ENCODE data around the gene BICDL2. TPM values are rescaled to one million over a fixed set of nuclear protein-coding genes. Genes with fewer than 3 reads are reported as not detected.
"Not testable (repeated sequence)": the region's sequence is repeated elsewhere in the genome, so short reads cannot be mapped to it uniquely, and the experiment has no call there.

Gene BICDL2, protein sequence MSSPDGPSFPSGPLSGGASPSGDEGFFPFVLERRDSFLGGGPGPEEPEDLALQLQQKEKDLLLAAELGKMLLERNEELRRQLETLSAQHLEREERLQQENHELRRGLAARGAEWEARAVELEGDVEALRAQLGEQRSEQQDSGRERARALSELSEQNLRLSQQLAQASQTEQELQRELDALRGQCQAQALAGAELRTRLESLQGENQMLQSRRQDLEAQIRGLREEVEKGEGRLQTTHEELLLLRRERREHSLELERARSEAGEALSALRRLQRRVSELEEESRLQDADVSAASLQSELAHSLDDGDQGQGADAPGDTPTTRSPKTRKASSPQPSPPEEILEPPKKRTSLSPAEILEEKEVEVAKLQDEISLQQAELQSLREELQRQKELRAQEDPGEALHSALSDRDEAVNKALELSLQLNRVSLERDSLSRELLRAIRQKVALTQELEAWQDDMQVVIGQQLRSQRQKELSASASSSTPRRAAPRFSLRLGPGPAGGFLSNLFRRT
- polyA plus RNA-seq (ENCODE audit: insufficient read length in 4 of 4), result 1 to 10 TPM in 3 of 4 donors, under 1 TPM in 1; 0.07 to 7.7 (median 2.6) TPM

DNA sequence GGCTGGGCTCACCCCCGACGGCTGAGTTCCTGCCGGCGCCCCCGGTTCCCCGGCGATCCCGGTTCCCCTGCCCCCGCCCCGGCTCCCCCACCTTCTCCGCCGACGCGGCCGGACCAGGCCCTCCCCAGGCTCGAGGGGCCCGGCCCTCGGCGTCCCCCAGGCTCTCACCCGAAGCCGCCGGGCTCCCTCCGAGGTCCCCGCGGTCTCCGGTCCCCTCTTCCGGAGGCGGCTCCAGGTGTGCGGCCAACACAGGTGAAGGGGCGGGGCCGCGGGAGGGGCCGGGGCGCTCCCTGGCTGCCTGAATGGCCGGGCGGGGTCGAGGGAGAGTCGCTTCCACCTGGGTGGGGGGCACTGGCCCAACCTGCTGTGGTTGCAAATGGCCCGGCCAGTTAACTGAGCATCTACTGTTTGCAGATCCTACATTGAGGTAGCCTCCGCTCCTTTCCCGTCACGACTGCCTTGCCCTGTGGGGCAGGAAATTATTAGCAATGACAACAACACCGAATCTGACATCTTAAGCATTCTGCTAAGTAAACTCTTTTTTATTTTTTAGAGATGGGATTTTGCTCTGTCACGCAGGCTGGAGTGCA lies at the start of gene BICDL2:
TSS of gene BICDL2 (minus strand) at position 219 of the 590 bp plus-strand sequence. CDS start 1,448 bp downstream, outside the sequence.
- no peak for DNase-seq (ENCODE audit: low read depth in 4 of 4, low spot score in 3 of 4)

DNA sequence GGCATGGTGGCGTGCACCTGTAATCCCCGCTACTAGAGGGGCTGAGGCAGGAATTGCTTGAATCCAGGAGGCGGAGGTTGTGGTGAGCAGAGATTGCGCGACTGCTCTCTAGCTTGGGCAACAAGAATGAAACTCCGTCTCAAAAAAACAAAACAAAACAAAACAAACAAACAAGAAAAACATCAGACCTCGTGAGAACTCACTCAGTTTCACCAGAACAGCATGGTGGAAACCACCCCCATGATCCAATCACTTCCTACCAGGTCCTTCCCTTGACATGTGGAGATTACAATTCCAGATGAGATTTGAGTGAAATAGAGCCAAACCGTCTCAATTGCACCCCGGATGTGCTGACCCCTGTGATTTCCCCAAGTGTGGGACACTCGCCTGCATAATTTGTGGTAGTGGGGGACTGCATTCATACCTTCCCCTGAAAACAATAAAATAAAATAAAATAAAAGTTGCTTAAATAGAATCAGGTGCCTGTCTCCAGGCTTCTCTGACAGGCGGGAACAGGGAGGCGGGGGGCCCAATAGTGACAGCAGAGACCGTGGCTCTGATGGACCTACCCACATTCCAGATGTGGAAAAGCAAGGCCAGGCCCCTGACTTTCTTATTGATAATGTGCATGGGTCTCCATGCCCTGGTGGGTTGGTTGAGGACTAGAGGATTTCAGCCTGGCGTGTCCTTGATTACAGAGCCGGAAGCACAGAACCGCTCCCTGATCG lies 49.3 kb upstream of the BICDL2 start:
- DNase-seq (ENCODE audit: low read depth in 4 of 4, low spot score in 3 of 4), result no peak

DNA sequence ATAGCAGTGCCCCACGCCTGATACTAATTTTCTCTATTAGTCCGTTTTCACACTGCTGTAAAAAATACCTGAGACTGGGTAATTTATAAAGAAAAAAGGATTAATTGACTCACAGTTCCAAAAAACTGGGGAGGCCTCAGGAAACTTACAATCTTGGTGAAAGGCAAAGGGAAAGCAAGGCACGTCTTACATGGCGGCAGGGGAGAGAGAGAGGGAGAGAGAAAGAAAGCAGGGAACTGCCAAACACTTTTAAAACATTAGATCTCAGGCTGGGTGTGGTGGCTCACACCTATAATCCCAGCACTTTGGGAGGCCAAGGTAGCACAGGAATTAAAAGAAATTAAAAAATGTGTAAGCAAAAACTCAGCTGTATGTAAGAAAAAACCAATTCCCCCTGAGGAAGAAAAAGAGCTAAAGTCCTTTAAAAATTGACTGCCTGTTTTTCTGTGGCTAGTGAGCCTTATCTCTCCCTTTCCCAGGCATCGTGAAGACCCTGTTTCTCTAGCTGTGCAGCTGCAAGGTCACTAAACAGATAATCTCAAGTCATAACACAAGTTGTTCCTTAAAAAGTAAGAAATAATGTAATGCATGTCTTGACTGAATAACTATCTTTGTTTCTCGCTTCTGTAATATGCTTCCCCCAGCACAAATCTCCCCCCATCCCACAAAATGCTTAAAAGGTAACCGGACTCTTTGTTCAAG lies 48.4 kb upstream of the BICDL2 start:
- DNase-seq (ENCODE audit: low read depth in 4 of 4, low spot score in 3 of 4), result no peak

DNA sequence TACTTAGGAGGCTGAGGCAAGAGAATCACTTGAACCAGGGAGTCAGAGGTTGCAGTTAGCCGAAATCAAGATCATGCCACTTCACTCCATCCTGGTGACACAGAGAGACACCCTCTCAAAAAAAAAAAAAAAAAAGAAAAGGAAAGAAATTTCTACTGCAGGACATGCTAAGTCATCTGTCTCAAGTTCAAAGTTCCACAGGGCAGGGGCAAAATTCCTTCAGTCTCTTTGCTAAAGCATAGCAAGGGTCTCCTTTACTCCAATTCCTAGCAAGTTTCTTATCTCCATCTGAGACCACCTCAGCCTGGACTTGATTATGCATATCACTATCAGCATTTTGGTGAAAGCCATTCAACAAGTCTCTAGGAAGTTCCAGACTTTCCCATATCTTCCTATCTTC lies 47.7 kb upstream of the BICDL2 start:
- no peak for DNase-seq (ENCODE audit: low read depth in 4 of 4, low spot score in 3 of 4)

DNA sequence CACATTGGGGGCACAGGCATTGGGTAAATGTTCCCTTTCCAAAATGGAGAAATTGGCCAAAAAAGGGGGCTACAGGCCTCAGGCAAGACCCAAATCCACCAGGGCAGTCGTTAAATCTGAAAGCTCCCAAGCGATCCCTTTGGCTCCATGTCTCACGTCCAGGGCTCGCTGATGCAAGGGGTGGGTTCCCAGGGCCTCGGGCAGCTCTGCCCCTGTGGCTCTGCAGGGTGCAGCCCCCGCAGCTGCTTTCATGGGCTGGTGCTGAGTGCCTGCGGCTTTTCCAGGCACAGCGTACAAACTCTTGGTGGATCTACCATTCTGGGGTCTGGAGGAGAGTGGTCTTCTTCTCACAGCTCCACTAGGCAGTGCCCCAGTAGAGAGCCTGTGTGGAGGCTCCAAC lies 46.7 kb upstream of the BICDL2 start:
- not testable (repeated sequence) for DNase-seq (ENCODE audit: low read depth in 4 of 4, low spot score in 3 of 4)

DNA sequence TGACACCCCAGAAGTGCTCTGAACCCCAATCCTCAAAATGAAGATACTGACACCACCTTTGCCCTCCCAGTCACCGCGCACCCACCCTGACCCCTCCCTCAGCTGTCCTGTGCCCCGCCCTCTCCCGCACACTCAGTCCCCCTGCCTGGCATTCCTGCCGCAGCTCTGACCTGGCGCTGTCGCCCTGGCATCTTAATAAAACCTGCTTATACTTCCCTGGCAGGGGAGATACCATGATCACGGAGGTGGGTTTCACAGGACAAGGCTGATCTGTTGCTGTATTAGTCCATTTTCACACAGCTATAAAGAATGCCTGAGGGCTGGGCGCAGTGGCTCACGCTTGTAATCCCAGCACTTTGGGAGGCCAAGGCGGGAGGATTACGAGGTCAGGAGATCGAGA lies 45.2 kb upstream of the BICDL2 start:
- DNase-seq (ENCODE audit: low read depth in 4 of 4, low spot score in 3 of 4), result not testable (repeated sequence)

DNA sequence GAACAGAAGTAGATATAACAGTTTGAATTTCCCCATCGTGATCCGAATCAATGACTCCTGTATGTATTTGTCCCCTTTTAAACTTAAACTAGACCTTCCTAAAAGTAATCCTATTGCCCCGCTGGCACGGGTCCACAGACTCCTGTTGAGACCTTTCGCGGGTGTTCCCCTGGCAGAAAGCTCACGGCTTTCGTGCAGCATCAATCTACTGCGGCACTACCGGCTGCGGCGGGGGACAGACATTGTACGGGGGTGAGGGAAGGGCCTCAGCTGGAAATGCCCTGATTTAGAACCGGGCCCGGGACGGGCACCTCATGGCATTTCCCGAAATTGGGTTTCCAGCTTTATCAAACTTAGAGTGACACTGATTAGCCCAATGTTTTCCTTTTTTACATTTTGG lies 43.3 kb upstream of the BICDL2 start:
- DNase-seq (ENCODE audit: low read depth in 4 of 4, low spot score in 3 of 4), result no peak

DNA sequence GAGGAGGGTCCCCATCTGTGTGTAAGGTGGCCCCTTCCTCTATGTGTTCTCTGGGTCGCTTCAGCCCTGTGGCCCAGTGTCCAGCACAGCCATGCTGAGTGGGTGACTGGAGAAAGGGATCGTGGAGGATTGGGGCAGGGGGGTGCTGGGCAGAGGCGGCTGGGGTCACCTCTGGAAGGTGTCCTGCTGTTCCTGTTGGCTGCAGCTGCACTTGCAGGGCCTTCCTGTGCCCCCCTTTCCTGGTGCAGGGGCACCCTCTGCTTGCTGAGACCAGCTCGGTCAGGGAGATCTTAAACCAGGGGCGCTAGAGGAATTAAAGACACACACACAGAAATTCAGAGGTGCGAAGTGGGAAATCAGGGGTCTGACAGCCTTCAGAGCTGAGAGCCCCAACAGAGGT lies 39.8 kb upstream of the BICDL2 start:
- DNase-seq (ENCODE audit: low read depth in 4 of 4, low spot score in 3 of 4), result no peak

DNA sequence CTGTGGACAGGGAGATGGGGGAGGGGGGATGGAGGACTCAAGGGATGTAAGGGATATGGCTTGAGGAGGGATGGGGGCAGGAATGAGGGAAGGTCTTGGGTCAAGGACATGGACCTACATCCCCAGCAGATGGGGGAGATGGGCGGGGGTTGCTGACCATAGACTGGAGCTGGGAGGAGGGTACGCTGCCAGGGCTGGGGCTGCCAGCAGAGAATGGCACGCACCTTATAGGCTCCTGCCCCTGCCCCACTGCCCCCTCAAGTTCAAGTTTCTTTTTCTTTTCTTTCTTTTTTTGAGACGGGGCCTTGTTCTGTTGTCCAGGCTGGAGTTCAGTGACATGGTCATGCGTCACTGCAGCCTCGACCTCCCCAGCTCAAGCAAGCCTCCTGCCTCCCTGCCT lies 39.2 kb upstream of the BICDL2 start:
- DNase-seq (ENCODE audit: low read depth in 4 of 4, low spot score in 3 of 4), result not testable (repeated sequence)

DNA sequence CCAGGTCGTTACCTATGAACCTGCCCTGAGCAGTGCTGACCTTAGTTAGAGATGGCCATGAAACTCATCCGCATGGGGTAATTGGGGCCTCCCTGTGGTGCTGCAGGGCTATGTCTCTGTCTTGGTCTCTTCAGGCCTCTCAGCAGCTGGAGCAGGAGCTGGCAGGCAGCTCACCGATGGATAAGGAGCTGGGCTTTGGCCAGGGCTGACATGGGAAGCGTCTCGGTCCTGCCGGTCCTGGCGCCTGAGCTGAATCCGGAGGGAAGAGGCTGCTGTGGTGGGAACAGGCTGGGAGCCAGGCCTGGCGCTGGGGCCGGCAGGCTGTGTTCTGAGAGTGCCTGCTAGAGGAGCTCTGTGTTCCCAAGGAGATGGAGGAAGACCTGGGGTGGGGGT lies 38.8 kb upstream of the BICDL2 start:
- DNase-seq (ENCODE audit: low read depth in 4 of 4, low spot score in 3 of 4), result no peak

DNA sequence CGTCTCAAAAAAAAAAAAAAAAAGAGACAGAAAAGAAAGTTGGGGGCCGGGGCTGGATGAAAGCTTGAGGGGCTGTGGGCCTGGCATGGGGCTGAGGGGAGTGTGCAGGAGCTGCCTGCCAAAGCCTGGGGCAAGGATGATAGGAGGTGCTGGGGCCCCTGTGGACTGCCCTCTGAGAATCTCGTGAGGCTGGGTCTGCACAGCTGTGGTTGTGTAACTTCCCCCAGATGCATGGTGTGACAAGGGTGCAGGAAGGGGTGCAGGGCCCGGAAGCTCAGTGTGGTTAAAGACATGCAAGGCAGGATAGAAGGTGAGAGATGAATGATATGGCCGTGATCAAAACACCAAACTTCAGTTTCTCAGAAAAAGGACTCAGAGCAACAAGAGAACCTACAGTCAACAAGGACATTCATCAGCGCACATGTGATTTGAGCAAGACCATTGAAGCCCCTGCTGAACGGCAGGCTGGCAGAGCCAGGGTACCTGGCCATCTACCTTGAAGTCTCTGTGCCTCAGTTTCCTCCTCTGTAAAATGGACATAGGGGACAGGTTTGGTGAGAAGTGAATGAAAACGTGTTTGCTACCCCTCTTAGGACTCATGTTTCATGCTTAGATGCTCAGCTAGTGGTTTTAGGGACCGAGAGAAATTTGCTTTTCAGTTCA lies 38.2 kb upstream of the BICDL2 start:
- DNase-seq (ENCODE audit: low read depth in 4 of 4, low spot score in 3 of 4), result no peak

DNA sequence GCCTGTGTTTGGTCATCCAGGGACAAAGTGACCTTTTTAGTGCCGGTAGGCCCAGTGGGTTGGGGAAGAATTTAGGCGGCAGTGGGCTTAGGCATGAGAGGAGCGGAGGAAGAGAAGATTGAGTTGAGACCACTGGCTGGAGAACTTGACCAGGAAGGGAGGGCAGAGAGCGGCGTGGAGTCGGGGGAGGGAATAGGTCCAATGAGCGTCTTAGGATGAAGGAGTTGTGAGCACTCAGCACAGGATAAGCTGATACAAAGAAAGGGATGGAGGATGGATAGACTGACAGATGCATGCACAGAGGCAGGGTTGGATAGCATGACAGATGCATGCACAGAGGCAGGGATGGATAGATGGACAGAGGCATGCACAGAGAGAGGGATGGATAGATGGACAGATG lies 36.7 kb upstream of the BICDL2 start:
- no peak for DNase-seq (ENCODE audit: low read depth in 4 of 4, low spot score in 3 of 4)

DNA sequence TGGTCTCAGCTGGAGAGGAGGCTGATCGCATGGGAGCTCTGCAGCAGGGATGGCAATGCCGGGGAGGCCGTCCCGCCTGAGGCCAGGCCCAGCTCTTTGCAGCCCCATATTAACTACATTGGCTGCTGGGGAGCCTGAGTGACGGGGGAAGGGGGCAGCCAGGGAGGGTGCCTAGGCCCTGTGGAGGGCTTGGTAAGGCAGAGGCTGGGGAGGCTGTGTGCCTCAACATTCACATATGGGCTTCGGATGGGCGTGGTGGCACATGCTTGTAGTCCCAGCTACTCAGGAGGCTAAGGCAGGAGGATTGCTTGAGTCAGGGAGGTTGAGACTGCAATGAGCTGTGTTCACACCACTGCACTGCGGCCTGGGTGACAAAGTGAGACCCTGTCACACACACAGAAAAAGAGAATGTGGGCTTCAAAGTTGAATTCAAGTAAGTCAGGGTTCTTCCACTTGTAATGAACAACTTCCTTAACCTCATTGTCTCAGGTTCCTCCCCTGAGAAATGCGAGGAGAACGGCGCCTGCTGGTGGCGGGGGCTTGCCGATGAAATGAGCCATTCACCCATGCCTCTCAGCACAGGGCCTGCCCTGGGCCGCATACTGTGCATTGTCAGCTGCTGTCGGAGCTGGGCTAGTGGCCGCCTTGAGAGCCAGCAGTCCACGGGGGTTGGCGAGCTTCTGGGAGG lies 36.0 kb upstream of the BICDL2 start:
- DNase-seq (ENCODE audit: low read depth in 4 of 4, low spot score in 3 of 4), result not testable (repeated sequence)

DNA sequence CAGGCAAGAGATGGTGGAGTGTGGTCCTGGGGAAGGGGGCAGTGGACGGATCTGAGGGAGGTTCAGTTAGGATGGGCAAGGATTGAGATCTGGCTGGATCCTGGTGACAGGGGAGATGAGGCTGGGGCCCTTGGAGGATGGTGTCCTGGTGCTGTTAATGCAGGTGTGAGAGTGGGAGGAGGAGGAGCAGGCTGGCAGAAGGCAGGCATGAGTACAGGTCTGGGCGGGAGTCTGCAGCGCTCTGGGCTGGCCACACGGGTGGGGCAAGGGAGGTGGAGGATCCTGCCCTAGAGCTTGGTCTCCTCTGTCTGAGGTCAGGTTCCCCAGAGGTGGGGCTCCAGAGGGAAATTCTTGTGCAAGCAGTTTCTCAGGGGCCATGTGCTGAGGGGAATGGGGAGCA lies 35.4 kb upstream of the BICDL2 start:
- DNase-seq (ENCODE audit: low read depth in 4 of 4, low spot score in 3 of 4), result not testable (repeated sequence)

DNA sequence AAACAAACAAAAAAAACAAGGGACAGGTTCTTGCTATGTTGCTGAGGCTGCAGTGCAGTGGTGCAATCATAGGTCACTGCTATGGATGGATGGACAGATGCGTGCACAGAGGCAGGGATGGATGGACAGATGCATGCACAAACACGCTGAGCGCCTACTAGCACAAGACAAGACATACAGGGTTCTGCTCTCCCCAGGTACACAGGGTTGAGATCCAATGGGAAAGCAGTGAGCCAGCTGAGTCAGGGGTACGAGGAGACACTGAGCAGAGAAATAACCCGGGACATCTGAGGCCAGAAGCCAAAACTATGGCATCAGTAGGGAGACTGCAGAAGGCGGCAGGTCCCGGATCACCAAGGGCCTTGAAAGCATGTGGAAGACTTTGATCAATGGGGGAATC lies 34.9 kb upstream of the BICDL2 start:
- no peak for DNase-seq (ENCODE audit: low read depth in 4 of 4, low spot score in 3 of 4)

DNA sequence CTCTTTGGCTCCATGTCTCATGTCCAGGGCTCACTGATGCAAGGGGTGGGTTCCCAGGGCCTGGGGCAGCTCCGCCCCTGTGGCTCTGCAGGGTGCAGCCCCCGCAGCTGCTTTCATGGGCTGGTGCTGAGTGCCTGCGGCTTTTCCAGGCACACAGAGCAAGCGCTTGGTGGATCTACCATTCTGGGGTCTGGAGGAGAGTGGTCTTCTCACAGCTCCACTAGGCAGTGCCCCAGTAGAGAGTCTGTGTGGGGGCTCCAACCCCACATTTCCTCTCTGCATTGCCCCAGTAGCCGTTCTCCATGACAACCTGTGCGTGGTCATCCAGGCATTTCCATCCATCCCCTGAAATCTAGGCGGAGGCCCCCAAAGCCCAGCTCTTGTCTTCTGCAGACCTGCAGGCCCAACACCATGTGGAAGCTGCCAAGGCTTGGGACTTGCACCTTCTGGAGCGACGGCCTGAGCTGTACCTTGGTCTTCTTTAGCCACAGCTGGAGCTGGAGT lies 33.9 kb upstream of the BICDL2 start:
- no peak for DNase-seq (ENCODE audit: low read depth in 4 of 4, low spot score in 3 of 4)

DNA sequence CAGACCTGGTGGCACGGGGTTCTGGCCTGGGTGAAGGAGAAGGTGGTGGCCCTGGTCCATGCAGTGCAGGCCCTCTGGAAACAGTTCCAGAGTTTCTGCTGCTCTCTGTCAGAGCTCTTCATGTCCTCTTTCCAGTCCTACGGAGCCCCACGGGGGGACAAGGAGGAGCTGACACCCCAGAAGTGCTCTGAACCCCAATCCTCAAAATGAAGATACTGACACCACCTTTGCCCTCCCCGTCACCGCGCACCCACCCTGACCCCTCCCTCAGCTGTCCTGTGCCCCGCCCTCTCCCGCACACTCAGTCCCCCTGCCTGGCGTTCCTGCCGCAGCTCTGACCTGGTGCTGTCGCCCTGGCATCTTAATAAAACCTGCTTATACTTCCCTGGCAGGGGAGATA lies 32.4 kb upstream of the BICDL2 start:
- DNase-seq (ENCODE audit: low read depth in 4 of 4, low spot score in 3 of 4), result not testable (repeated sequence)

DNA sequence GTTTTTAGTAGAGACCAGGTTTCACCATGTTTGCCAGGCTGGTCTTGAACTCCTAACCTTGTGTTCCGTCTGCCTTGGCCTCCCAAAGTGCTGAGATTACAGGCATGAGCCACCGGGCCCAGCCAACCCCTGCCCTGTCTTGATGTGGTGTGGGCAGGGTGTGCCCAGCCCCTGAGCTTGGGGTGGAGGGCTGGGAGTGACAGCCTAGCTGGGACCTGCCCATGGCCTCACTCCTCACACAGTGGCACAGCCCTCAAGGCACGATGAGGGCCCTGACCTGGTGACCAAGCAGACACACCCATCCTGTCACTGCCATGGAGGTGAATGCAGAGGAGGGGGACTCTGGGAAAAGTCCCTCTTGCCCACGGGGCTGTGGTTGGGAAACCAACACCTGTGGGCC lies 31.7 kb upstream of the BICDL2 start:
- DNase-seq (ENCODE audit: low read depth in 4 of 4, low spot score in 3 of 4), result no peak

DNA sequence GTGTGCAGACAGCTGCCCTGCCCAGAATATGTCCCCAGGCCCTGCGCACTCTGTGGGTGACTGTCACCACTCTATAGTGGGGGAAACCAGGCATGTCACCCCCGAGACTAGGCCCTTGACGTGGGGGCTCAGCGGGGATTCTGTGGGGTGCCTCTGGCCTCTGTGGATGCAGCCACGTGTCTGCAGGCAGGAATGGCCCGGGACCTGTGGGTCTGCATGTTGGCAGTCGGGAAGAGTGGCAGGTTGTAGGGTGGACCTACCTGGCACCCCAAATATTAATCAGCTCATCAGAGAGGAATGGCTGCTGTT lies 29.6 kb upstream of the BICDL2 start:
- DNase-seq (ENCODE audit: low read depth in 4 of 4, low spot score in 3 of 4), result no peak

Data from left renal pelvis (tissue), 4 donors.